B cell (primary cell): ENCODE results near the gene NUBP2. TPM values are rescaled to one million over a fixed set of nuclear protein-coding genes. Genes with fewer than 3 reads are reported as not detected.

Experiments
- ATAC-seq: fragments of 200-7000 bp; cut with Tn5 transposase; one replicate; pipeline ENCODE4 v1.10.0; 2021; ENCODE audit warnings: low read depth, mild to moderate bottlenecking, moderate number of reproducible peaks, moderate library complexity
- CTCF ChIA-PET: fragments of 350-600 bp; sonication (Branson Sonifier 250); formaldehyde crosslinking; loops from one replicate; lab custom pipeline; 2021; ENCODE audit warnings: antibody characterized with exemption, inconsistent platforms; lab: Charles Lee
- POLR2A ChIA-PET: fragments of 350-600 bp; sonication (Branson Sonifier 250); formaldehyde crosslinking; loops from one replicate; lab custom pipeline; 2021; ENCODE audit warnings: antibody characterized with exemption; lab: Charles Lee
- DNase-seq: peaks from one replicate; pipeline ENCODE4 v3.0.0; 2013
- H2AFZ ChIP-seq: 2 replicates; pipeline ENCODE4 v1.6.1; 2012; ENCODE audit warnings: mild to moderate bottlenecking, low read depth, low read length; ENCODE audit not compliant: insufficient read depth, poor library complexity, severe bottlenecking
- H3K27ac ChIP-seq, 2 donors: 1 replicate in 1 of 2; 2 replicates in 1 of 2; pipeline ENCODE4 v1.5.1; 2012 to 2013; ENCODE audit warnings: low read length in 2 of 2, mild to moderate bottlenecking in 2 of 2, moderate library complexity in 1 of 2
- H3K27me3 ChIP-seq, 4 experiments: fragments of 200-600 bp in 1 of 4; sonication (generic) in 1 of 4; replicated peaks in 1 of 4; 1 replicate in 2 of 4; 2 replicates in 2 of 4; pipeline versions ENCODE4 v1.6.1 to v1.7.0; 2013 to 2016; ENCODE audit warnings: low read length in 3 of 4, mild to moderate bottlenecking in 2 of 4, mixed read lengths in 1 of 4, moderate library complexity in 1 of 4; ENCODE audit not compliant: insufficient read depth in 4 of 4, control insufficient read depth in 3 of 4; ENCODE audit errors: control extremely low read depth in 1 of 4
- H3K36me3 ChIP-seq, 2 experiments: replicated peaks in 1 of 2; 1 replicate in 1 of 2; 2 replicates in 1 of 2; pipeline versions ENCODE4 v1.6.1 to v1.7.1; 2013; ENCODE audit warnings: low read length in 1 of 2; ENCODE audit not compliant: insufficient read depth in 2 of 2, control insufficient read depth in 1 of 2; ENCODE audit errors: control extremely low read depth in 1 of 2, extremely low read depth in 1 of 2
- H3K4me1 ChIP-seq, 2 donors: fragments of 200-600 bp in 1 of 2; sonication (generic) in 1 of 2; 1 replicate in 1 of 2; 2 replicates in 1 of 2; pipeline versions ENCODE4 v1.5.1 to v1.6.1; 2013 to 2017; ENCODE audit warnings: low read length in 2 of 2; ENCODE audit not compliant: control insufficient read depth in 2 of 2, insufficient read depth in 2 of 2
- H3K4me2 ChIP-seq: replicated peaks from 2 replicates; pipeline ENCODE3; 2012; ENCODE audit warnings: mild to moderate bottlenecking, low read depth, low read length; ENCODE audit not compliant: poor library complexity, severe bottlenecking
- H3K4me3 ChIP-seq, 5 experiments: fragments of 200-600 bp in 1 of 5; sonication (generic) in 1 of 5; 1 replicate in 3 of 5; 2 replicates in 2 of 5; pipeline versions ENCODE4 v1.5.1 to v1.7.0; 2011 to 2016; ENCODE audit warnings: low read length in 4 of 5, mild to moderate bottlenecking in 4 of 5, low read depth in 2 of 5, control low read depth in 1 of 5, moderate library complexity in 1 of 5; ENCODE audit not compliant: insufficient read depth in 1 of 5; ENCODE audit errors: control extremely low read depth in 1 of 5, extremely low read depth in 1 of 5
- H3K79me2 ChIP-seq: fragments of 200-600 bp; sonication (generic); one replicate; pipeline ENCODE4 v1.6.0; 2016; ENCODE audit warnings: low read length; ENCODE audit not compliant: control insufficient read depth, insufficient read depth
- H3K9ac ChIP-seq: fragments of 200-600 bp; sonication (generic); 2 replicates; pipeline ENCODE4 v1.6.1; 2017; ENCODE audit warnings: mild to moderate bottlenecking, low read length, moderate library complexity
- H3K9me3 ChIP-seq, 3 donors: one replicate each; pipeline versions ENCODE4 v1.6.1 to v1.7.1; 2013; ENCODE audit warnings: low read length in 2 of 3; ENCODE audit not compliant: control insufficient read depth in 2 of 3, insufficient read depth in 1 of 3; ENCODE audit errors: control extremely low read depth in 1 of 3
- H4K20me1 ChIP-seq: 2 replicates; pipeline ENCODE4 v1.6.0; 2012; ENCODE audit warnings: mild to moderate bottlenecking, low read length; ENCODE audit not compliant: insufficient read depth, control insufficient read depth, poor library complexity, severe bottlenecking
- H3K27ac Mint-ChIP-seq: one replicate; pipeline ENCODE4 v1.8.0; 2021; ENCODE audit warnings: mixed read lengths
- H3K27me3 Mint-ChIP-seq: one replicate; pipeline ENCODE4 v1.8.0; 2021; ENCODE audit warnings: mixed read lengths
- H3K4me1 Mint-ChIP-seq: one replicate; pipeline ENCODE4 v1.8.0; 2021; ENCODE audit warnings: mixed read lengths
- H3K4me3 Mint-ChIP-seq: one replicate; pipeline ENCODE4 v1.8.0; 2021; ENCODE audit warnings: mixed read lengths
- H3K9me3 Mint-ChIP-seq: one replicate; pipeline ENCODE4 v1.8.0; 2022; ENCODE audit warnings: mixed read lengths; ENCODE audit not compliant: insufficient read depth
- EZH2 ChIP-seq: IDR thresholded peaks from 2 replicates; pipeline ENCODE4 v1.6.1; 2012; ENCODE audit warnings: borderline replicate concordance, low read depth, mild to moderate bottlenecking, moderate library complexity, low read length; ENCODE audit not compliant: insufficient read depth, poor library complexity, severe bottlenecking
- WGBS: methylation state at CpG from one replicate; pipeline ENCODE4 v1.1.5; 2013; ENCODE audit warnings: missing lambda C conversion rate; ENCODE audit not compliant: insufficient coverage; 5-methylcytosine and 5-hydroxymethylcytosine counted together
- intact Hi-C: fragments of 100-400 bp; cut with micrococcal nuclease; formaldehyde crosslinking; loops from one replicate; pipeline ENCODE4 v1.10.0; 2022
- polyA plus RNA-seq: library from polyadenylated mRNA; depleted of rRNA; stranded (reverse); fragments of >200 nt; gene quantifications from 2 replicates; pipeline ENCODE4 v1.2.3, GENCODE V29; 2012
- total RNA-seq, 2 donors: library from RNA; stranded (reverse); fragments of 120-200 nt in 1 of 2; gene quantifications; 1 replicate in 1 of 2; 2 replicates in 1 of 2; pipeline versions ENCODE4 v1.2.3 to v1.2.4, GENCODE V29; 2013 to 2022
- TF ChIP-seq, protein P1 (sequence below): fragments of 200-600 bp; IDR thresholded peaks from one replicate; pipeline ENCODE4 v1.8.0; 2022; ENCODE audit warnings: antibody characterized with exemption, mild to moderate bottlenecking

The NUBP2 gene
- total and polyA plus RNA-seq, 2 donors (not counting 1 experiment from before 2014, with no cell fraction given): 50.2 to 71.7 TPM

DNA sequence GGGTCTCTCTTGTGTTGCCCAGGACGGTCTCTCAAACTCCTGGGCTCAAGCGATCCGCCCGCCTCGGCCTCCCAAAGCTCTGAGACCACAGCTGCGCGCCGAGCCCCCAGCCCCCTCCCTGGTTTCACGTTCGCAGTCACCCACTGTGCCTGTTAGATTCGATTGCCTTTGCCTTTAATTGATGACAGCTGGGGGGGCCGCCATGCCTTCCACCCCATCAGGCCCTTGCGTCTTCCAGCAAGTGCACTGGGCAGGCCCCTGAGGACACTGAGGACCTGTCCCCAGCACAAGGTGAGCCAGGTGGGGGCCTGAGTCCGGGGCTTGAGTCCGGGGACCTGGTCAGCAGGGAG, 7.5 kb downstream of the NUBP2 start:
- intact Hi-C loops: no loop called here
- Histone ChIP-seq H4K20me1 (peaks cover 38% of the 10 kb centered on the region), H3K4me2 (no peak overlapping the region), H2AFZ (no peak overlapping the region), H3K4me3 (no peak overlapping the region), H3K36me3 (peaks cover 0 to 32% of the 10 kb centered on the region in 2 experiments), H3K27me3 (no peaks in the 10 kb centered on the region), H3K9ac (no peak overlapping the region), H3K9me3 (no peaks in the 10 kb centered on the region), H3K4me1 (no peaks in the 10 kb centered on the region), H3K79me2 (peaks cover 49% of the 10 kb centered on the region), H3K27ac (no peak overlapping the region)
- no peak overlapping the region for H3K27ac Mint-ChIP-seq
- POLR2A ChIA-PET: no interaction called here
- no peak for TF ChIP-seq EZH2
- TF ChIP-seq, protein P1, sequence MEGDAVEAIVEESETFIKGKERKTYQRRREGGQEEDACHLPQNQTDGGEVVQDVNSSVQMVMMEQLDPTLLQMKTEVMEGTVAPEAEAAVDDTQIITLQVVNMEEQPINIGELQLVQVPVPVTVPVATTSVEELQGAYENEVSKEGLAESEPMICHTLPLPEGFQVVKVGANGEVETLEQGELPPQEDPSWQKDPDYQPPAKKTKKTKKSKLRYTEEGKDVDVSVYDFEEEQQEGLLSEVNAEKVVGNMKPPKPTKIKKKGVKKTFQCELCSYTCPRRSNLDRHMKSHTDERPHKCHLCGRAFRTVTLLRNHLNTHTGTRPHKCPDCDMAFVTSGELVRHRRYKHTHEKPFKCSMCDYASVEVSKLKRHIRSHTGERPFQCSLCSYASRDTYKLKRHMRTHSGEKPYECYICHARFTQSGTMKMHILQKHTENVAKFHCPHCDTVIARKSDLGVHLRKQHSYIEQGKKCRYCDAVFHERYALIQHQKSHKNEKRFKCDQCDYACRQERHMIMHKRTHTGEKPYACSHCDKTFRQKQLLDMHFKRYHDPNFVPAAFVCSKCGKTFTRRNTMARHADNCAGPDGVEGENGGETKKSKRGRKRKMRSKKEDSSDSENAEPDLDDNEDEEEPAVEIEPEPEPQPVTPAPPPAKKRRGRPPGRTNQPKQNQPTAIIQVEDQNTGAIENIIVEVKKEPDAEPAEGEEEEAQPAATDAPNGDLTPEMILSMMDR: no peak
- CTCF ChIA-PET: no interaction called here
- DNase-seq (no peak), ATAC-seq (no peak)
- WGBS: 99% methylated on average over 15 of the region's 15 CpGs
- no peaks in the 10 kb centered on the region for H3K9me3 Mint-ChIP-seq
- no peaks in the 10 kb centered on the region for H3K27me3 Mint-ChIP-seq
- H3K4me3 Mint-ChIP-seq: no peak overlapping the region
- H3K4me1 Mint-ChIP-seq: no peaks in the 10 kb centered on the region

DNA sequence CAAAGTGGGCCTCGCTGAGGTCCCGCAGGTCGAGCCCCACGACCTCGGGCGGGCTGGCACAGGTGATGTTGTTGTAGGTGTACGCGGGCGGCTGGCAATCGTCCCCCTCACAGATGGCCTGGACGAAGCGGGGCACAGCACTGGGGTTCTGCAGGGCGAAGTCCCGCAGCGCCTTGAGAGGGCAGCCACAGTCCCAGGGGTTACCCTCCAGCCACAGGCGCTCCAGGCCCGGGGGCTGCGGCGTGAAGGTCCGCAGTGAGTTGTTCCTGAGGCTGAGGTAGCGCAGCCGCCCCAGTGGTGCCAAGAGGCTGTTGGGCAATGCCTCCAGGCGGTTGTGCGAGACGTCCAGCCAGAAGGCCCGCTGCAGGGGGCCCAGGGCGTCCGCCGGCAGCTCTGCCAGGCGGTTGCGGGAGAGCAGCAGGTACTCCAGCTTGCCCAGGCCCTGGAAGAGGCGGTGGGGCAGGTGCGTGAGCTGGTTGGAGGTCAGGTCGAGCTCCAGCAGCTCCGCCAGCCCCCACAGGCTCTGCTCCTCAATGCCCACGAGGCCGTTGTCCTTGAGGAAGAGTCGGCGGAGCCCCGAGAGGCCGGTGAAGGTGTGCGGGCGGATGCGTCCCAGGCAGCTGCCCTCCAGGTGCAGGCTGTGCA, 8.0 kb downstream of the NUBP2 start:
- Histone ChIP-seq H3K9ac (no peak overlapping the region), H3K27me3 (no peaks in the 10 kb centered on the region), H3K79me2 (peaks cover 44% of the 10 kb centered on the region), H4K20me1 (peaks cover 33% of the 10 kb centered on the region), H3K36me3 (peaks cover 0 to 30% of the 10 kb centered on the region in 2 experiments), H3K9me3 (no peaks in the 10 kb centered on the region), H2AFZ (no peak overlapping the region), H3K4me2 (no peak overlapping the region), H3K4me1 (no peaks in the 10 kb centered on the region), H3K27ac (no peak overlapping the region), H3K4me3 (no peak overlapping the region)
- POLR2A ChIA-PET: no interaction called here
- CTCF ChIA-PET: no interaction called here
- intact Hi-C loops: no loop called here
- DNase-seq (no peak), ATAC-seq (no peak)
- Mint-ChIP-seq H3K27me3 (no peaks in the 10 kb centered on the region), H3K4me1 (no peaks in the 10 kb centered on the region), H3K4me3 (no peak overlapping the region), H3K9me3 (no peaks in the 10 kb centered on the region), H3K27ac (no peak overlapping the region)
- WGBS: 97% methylated on average over 44 of the region's 44 CpGs
- TF ChIP-seq, protein P1: no peak
- TF ChIP-seq EZH2: no peak
